OCI-LY3 (cell line): ENCODE measurements around the gene HSPG2.

Experiments
- CTCF ChIP-seq: fragments of 200-600, 300-600 bp; sonication (generic); IDR thresholded peaks from 2 replicates; pipeline ENCODE4 v1.5.1; 2014; ENCODE audit warnings: antibody characterized with exemption, low read length, low read depth
- EZH2phosphoT487 ChIP-seq: fragments of 200-600 bp; shearing (Covaris generic); IDR thresholded peaks from 2 replicates; pipeline ENCODE4 v1.6.1; 2018; ENCODE audit warnings: antibody characterized with exemption, mixed run types, low read depth

DNA sequence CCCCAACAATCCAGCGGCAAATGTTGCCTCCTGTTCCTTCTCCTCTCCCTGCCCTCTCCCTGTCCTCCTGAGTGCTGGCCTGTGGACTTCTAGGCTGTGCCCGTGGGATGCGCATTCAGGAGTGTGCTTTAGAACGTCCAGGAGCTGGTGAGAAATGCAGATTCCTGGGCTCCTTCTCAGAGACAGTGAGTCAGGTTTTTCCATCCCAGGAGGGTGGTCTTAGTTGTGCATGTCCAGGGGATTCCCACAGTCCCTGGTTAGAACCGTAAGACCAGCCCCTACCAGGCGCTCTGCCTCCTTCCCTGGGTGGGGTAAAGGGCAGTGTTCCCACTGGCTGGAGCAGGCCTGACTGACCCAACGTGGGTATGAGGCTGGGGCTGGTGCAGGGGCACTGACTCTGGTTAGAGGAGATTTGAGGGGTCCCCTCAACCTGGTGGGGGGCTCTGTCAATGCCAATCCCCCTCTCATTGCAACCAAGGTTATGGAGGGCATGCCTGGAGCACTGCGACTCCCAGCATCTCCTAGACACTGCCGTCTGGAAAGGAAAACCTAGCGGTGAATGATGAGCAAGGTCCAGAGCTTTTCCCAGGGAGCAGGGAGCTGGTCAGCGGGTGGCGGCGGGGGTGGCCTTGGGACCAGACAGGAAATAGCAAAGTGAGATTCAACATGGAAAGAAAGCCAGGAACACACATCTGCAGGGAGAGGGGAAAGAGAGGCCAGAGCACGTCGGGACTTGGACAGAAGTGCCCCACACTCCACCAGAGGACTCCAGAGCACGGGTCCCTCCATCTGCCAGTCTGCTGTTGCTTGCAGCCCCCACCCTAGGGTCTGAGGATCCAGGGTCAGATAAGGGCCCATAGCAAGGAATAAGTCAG, 38.5 kb downstream of the HSPG2 start:
- TF ChIP-seq CTCF: no peak
- no peak for TF ChIP-seq EZH2phosphoT487
